Effector memory CD4-positive, alpha-beta T cell (primary cell): Measurements from ENCODE around the gene ZNF836.
"Not testable (repeated sequence)": the region's sequence is repeated elsewhere in the genome, so short reads cannot be mapped to it uniquely, and the experiment has no call there.

ENCODE experiments used
- DNase-seq, 3 donors: peaks; one replicate each; pipeline ENCODE4 v3.0.0-alpha.2; 2020
- H3K27ac ChIP-seq: 2 replicates; pipeline ENCODE4 v1.7.0; 2013; ENCODE audit warnings: mild to moderate bottlenecking, low read length, moderate library complexity; ENCODE audit not compliant: insufficient read depth, poor library complexity, severe bottlenecking
- H3K27me3 ChIP-seq: replicated peaks from 2 replicates; pipeline ENCODE4 v1.7.0; 2013; ENCODE audit warnings: mild to moderate bottlenecking, low read length; ENCODE audit not compliant: insufficient read depth, control insufficient read depth, poor library complexity, severe bottlenecking
- H3K36me3 ChIP-seq: 2 replicates; pipeline ENCODE4 v1.7.0; 2013; ENCODE audit warnings: mild to moderate bottlenecking, low read length, moderate library complexity; ENCODE audit not compliant: control insufficient read depth, insufficient read depth
- H3K4me1 ChIP-seq: 2 replicates; pipeline ENCODE4 v1.7.0; 2013; ENCODE audit warnings: low read length, mild to moderate bottlenecking; ENCODE audit not compliant: control insufficient read depth, insufficient read depth, poor library complexity, severe bottlenecking
- H3K4me3 ChIP-seq: 2 replicates; pipeline ENCODE4 v1.7.0; 2013; ENCODE audit warnings: low read length, low read depth, mild to moderate bottlenecking; ENCODE audit not compliant: insufficient read depth, poor library complexity, severe bottlenecking
- H3K9me3 ChIP-seq: 2 replicates; pipeline ENCODE4 v1.7.0; 2013; ENCODE audit warnings: mild to moderate bottlenecking, low read length, moderate library complexity; ENCODE audit not compliant: control insufficient read depth

ZNF836 gene

DNA sequence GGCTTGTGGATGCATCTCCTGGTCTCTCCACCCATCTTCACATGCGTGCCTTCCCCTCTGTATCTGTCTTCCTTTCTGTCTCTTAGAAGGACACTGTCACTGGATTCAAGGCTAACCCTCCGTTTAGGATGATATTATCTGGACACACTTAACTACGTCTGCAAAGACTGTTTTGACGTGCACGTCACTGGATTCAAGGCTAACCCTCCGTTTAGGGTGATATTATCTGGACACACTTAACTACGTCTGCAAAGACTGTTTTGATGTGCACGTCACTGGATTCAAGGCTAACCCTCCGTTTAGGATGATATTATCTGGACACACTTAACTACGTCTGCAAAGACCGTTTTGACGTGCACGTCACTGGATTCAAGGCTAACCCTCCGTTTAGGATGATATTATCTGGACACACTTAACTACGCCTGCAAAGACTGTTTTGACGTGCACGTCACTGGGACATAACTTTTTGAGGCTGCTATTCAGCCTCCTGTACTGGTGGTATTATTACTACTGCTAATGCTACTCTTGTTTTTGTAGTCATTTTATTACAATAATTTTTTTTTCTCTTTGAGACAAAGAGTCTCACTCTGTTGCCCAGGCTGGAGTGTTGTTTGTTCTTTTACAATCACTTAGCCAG lies 29.5 kb upstream of the ZNF836 start:
- not testable (repeated sequence) for H3K4me3 ChIP-seq, H3K27ac ChIP-seq, H3K9me3 ChIP-seq, DNase-seq, H3K4me1 ChIP-seq, H3K27me3 ChIP-seq
- H3K36me3 ChIP-seq = peaks cover 73% of the 10 kb centered on the region

- Histone ChIP-seq H3K4me3 (no peak overlapping the region), H3K9me3 (no peaks in the 10 kb centered on the region), H3K4me1 (peaks cover 3% of the 10 kb centered on the region), H3K36me3 (peaks cover 73% of the 10 kb centered on the region), H3K27ac (no peak overlapping the region), H3K27me3 (no peaks in the 10 kb centered on the region)
- DNase-seq = no peak
These were observed 28.6 kb upstream of the ZNF836 start for GRCh38 chr19:52200044-52200443.

- Histone ChIP-seq H3K27ac (no peak overlapping the region), H3K36me3 (peaks cover 64% of the 10 kb centered on the region), H3K9me3 (no peaks in the 10 kb centered on the region), H3K4me1 (peaks cover 3% of the 10 kb centered on the region), H3K4me3 (no peak overlapping the region), H3K27me3 (no peaks in the 10 kb centered on the region)
- no peak for DNase-seq
These were observed 27.3 kb upstream of the ZNF836 start for GRCh38 chr19:52198678-52199077.

- no peak overlapping the region for H3K4me3 ChIP-seq
- no peak overlapping the region for H3K27ac ChIP-seq
- peaks cover 57% of the 10 kb centered on the region for H3K36me3 ChIP-seq
- DNase-seq = no peak
- no peaks in the 10 kb centered on the region for H3K27me3 ChIP-seq
- H3K4me1 ChIP-seq = peaks cover 3% of the 10 kb centered on the region
- H3K9me3 ChIP-seq = no peaks in the 10 kb centered on the region
These were observed 26.5 kb upstream of the ZNF836 start for GRCh38 chr19:52197964-52198363.

- Histone ChIP-seq H3K27ac (no peak overlapping the region), H3K4me1 (peaks cover 13% of the 10 kb centered on the region), H3K9me3 (no peaks in the 10 kb centered on the region), H3K27me3 (no peaks in the 10 kb centered on the region), H3K4me3 (no peak overlapping the region), H3K36me3 (peaks cover 41% of the 10 kb centered on the region)
- DNase-seq = no peak
These were observed 25.0 kb upstream of the ZNF836 start for GRCh38 chr19:52196256-52196967.

DNA sequence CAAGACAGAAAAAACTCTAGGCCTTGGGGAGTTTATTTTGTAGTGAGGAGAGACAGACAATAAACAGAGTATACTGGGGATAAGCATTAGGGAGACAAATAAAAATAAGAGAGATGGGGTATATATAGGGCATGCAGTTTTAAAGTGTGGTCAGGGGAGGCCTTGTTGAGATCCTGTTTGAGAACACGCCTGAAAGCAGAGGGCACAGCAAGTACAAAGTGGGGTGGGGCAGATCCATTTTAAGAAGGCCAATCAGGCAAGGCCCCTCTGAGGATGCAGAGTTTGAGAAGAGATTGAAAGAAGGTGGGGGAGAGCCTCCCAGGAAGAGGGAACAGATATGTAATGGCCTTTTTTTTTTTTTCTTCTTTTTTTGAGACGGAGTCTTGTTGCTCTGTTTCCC lies 20.5 kb upstream of the ZNF836 start:
- H3K27ac ChIP-seq = no peak overlapping the region
- no peak overlapping the region for H3K4me3 ChIP-seq
- DNase-seq = no peak
- peaks cover 27% of the 10 kb centered on the region for H3K4me1 ChIP-seq
- H3K9me3 ChIP-seq = no peaks in the 10 kb centered on the region
- no peaks in the 10 kb centered on the region for H3K27me3 ChIP-seq
- peaks cover 22% of the 10 kb centered on the region for H3K36me3 ChIP-seq

GRCh38 chr19:52191389-52191788 lies 20.0 kb upstream of the ZNF836 start:
- H3K27ac ChIP-seq = no peak overlapping the region
- peak overlapping the region; percentile 91 for H3K4me3 ChIP-seq
- peaks cover 17% of the 10 kb centered on the region for H3K36me3 ChIP-seq
- peaks cover 27% of the 10 kb centered on the region for H3K4me1 ChIP-seq
- H3K9me3 ChIP-seq = no peaks in the 10 kb centered on the region
- DNase-seq = no peak
- no peaks in the 10 kb centered on the region for H3K27me3 ChIP-seq

GRCh38 chr19:52190487-52191293 lies 19.3 kb upstream of the ZNF836 start:
- Histone ChIP-seq H3K4me3 (peak overlapping the region; percentile 91), H3K4me1 (peaks cover 27% of the 10 kb centered on the region), H3K27me3 (no peaks in the 10 kb centered on the region), H3K9me3 (no peaks in the 10 kb centered on the region), H3K36me3 (peaks cover 10% of the 10 kb centered on the region), H3K27ac (peak overlapping the region; percentile 98)
- no peak for DNase-seq

DNA sequence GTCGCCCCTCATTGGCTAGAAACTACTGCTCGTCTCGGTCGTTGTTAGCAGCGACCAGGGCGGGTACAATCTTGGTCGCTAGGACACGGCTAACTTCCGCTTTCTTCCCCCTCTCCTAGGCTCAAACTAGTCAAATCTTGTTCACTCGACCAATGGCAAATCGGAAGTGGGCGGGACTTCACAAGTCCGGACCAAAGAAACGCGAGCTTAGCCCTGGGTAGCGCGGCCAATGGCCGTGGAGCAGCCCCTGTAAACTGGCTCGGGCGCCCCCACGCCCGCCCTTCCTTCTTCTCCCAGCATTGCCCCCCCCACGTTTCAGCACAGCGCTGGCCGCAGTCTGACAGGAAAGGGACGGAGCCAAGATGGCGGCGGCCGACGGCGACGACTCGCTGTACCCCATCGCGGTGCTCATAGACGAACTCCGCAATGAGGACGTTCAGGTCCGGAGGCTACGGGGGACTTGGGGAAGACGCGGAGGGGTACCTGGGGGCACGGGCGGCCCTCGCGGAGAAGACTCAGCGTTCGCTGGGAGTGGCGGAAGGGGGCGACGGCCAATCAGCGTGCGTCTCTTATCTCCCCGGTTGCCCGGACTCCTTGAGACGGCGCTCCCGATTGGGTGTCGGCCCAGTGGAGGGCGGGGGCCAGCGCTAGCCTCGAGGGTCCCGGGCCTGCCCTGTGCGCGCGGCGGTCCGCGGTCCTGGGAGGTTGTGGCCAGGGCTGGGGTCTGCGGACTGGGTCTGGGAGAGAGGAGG lies 18.5 kb upstream of the ZNF836 start, which contains the start of gene PPP2R1A:
PPP2R1A (plus strand) TSS at position 318 of the 752 bp plus-strand sequence; CDS start at position 363, 45 bp downstream.
- H3K27me3 ChIP-seq = no peaks in the 10 kb centered on the region
- peaks cover 27% of the 10 kb centered on the region for H3K4me1 ChIP-seq
- peak within 1 kb of the TSS; percentile 91 for H3K4me3 ChIP-seq
- no peaks in the 10 kb centered on the region for H3K9me3 ChIP-seq
- peak within 1 kb of the TSS; percentile 98 for H3K27ac ChIP-seq
- peak; percentile 97 to 99 (median 98) for DNase-seq
- peaks cover 2% of the 10 kb centered on the region for H3K36me3 ChIP-seq
